ENCODE measurements around the gene HYAL3.

- TF ChIP-seq CTCF (IDR thresholded peaks at IDR 0.05) (no peak), EP300 (IDR thresholded peaks at IDR 0.05) (no peak), POLR2AphosphoS5 (IDR thresholded peaks at IDR 0.05) (no peak)
Measured at GRCh38 chr3:50258029-50258680, 41.0 kb downstream of the HYAL3 start.

Measured in gastroesophageal sphincter (tissue), 3 donors.